Gastroesophageal sphincter (tissue), 3 donors: Measurements from ENCODE around the gene ZBTB20.
A peak's percentile ranks its signal among the peaks of the same experiment; 100 is the strongest.

Source experiments
- EP300 ChIP-seq: sonication (generic); formaldehyde crosslinking; IDR thresholded peaks from one replicate; pipeline ENCODE4 v1.6.1; 2017; ENCODE audit warnings: antibody characterized with exemption, mild to moderate bottlenecking
- POLR2A ChIP-seq, 2 donors: fragments of 450-650 bp; IDR thresholded peaks; one replicate each; pipeline ENCODE4 v1.6.1; 2017; ENCODE audit warnings: antibody characterized with exemption in 2 of 2, mild to moderate bottlenecking in 2 of 2, moderate library complexity in 1 of 2
- POLR2AphosphoS5 ChIP-seq: sonication (generic); formaldehyde crosslinking; IDR thresholded peaks from one replicate; pipeline ENCODE4 v1.6.1; 2017; ENCODE audit warnings: antibody characterized with exemption
- TF ChIP-seq, protein P1 (sequence below), 4 experiments: fragments of 200-600 bp in 2 of 4; fragments of 450-650 bp in 2 of 4; sonication (generic) in 1 of 4; IDR thresholded peaks; one replicate each; pipeline ENCODE4 v1.5.1; 2017 to 2019; ENCODE audit warnings: antibody characterized with exemption in 4 of 4, mild to moderate bottlenecking in 2 of 4, moderate library complexity in 2 of 4

- TF ChIP-seq, protein P1, sequence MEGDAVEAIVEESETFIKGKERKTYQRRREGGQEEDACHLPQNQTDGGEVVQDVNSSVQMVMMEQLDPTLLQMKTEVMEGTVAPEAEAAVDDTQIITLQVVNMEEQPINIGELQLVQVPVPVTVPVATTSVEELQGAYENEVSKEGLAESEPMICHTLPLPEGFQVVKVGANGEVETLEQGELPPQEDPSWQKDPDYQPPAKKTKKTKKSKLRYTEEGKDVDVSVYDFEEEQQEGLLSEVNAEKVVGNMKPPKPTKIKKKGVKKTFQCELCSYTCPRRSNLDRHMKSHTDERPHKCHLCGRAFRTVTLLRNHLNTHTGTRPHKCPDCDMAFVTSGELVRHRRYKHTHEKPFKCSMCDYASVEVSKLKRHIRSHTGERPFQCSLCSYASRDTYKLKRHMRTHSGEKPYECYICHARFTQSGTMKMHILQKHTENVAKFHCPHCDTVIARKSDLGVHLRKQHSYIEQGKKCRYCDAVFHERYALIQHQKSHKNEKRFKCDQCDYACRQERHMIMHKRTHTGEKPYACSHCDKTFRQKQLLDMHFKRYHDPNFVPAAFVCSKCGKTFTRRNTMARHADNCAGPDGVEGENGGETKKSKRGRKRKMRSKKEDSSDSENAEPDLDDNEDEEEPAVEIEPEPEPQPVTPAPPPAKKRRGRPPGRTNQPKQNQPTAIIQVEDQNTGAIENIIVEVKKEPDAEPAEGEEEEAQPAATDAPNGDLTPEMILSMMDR (IDR thresholded peaks at IDR 0.05) = peak in 2 of 4 experiments; percentile 13 to 22
- TF ChIP-seq POLR2AphosphoS5 (peak; percentile 98), POLR2A (IDR thresholded peaks at IDR 0.05) (peak; percentile 67 to 71), EP300 (no peak)
Measured at GRCh38 chr3:114624571-114625181, 522.4 kb downstream of the ZBTB20 start.
